ENCODE results near the gene OR10H1. TPM values are rescaled to one million over a fixed set of nuclear protein-coding genes. Genes with fewer than 3 reads are reported as not detected.

Gene OR10H1
- total and polyA plus RNA-seq, 9 of the 15 experiments (the other 6 are each of a cell fraction or from before 2014, with no cell fraction given): not detected

DNA sequence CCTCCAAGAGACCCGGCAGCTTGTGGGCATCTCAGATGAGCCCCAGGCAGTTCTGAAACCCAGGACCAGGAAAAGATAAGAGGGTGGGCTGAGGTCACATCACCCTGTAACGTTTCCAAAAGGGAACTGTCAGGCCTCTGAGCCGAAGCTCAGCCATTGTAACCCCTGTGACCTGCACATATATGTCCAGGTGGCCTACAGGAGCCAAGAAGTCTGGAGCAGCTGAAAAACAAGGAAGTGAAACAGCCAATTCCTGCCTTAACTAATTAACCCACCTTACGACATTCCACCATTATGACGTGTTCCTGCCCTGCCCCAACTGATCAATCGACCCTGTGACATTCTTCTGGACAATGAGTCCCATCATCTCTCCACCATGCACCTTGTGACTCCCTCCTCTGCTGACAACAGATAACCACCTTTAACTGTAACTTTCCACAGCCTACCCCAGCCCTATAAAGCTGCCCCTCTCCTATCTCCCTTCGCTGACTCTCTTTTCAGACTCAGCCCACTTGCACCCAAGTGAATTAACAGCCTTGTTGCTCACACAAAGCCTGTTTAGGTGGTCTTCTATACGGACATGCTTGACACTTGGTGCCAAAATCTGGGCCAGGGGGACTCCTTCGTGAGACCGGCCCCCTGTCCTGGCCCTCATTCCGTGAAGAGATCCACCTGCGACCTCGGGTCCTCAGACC is 13.3 kb upstream of the OR10H1 start (continued):
- peak; percentile 86; the same call in 1 of the 2 replicates for TF ChIP-seq MEF2D (tag; conservative IDR thresholded peaks at IDR 0.05; ENCODE audit: low read depth)
- TF ChIP-seq, protein P1, sequence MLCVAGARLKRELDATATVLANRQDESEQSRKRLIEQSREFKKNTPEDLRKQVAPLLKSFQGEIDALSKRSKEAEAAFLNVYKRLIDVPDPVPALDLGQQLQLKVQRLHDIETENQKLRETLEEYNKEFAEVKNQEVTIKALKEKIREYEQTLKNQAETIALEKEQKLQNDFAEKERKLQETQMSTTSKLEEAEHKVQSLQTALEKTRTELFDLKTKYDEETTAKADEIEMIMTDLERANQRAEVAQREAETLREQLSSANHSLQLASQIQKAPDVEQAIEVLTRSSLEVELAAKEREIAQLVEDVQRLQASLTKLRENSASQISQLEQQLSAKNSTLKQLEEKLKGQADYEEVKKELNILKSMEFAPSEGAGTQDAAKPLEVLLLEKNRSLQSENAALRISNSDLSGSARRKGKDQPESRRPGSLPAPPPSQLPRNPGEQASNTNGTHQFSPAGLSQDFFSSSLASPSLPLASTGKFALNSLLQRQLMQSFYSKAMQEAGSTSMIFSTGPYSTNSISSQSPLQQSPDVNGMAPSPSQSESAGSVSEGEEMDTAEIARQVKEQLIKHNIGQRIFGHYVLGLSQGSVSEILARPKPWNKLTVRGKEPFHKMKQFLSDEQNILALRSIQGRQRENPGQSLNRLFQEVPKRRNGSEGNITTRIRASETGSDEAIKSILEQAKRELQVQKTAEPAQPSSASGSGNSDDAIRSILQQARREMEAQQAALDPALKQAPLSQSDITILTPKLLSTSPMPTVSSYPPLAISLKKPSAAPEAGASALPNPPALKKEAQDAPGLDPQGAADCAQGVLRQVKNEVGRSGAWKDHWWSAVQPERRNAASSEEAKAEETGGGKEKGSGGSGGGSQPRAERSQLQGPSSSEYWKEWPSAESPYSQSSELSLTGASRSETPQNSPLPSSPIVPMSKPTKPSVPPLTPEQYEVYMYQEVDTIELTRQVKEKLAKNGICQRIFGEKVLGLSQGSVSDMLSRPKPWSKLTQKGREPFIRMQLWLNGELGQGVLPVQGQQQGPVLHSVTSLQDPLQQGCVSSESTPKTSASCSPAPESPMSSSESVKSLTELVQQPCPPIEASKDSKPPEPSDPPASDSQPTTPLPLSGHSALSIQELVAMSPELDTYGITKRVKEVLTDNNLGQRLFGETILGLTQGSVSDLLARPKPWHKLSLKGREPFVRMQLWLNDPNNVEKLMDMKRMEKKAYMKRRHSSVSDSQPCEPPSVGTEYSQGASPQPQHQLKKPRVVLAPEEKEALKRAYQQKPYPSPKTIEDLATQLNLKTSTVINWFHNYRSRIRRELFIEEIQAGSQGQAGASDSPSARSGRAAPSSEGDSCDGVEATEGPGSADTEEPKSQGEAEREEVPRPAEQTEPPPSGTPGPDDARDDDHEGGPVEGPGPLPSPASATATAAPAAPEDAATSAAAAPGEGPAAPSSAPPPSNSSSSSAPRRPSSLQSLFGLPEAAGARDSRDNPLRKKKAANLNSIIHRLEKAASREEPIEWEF (CRISPR knock-in tag; IDR thresholded peaks at IDR 0.05): peak; percentile 89
- peak; percentile 48 for TF ChIP-seq ZFX (CRISPR knock-in tag; IDR thresholded peaks at IDR 0.05)
- peak; percentile 79; the same call in 1 of the 2 replicates for TF ChIP-seq ZNF41 (CRISPR knock-in tag; conservative IDR thresholded peaks at IDR 0.05)
- TF ChIP-seq, protein P2, sequence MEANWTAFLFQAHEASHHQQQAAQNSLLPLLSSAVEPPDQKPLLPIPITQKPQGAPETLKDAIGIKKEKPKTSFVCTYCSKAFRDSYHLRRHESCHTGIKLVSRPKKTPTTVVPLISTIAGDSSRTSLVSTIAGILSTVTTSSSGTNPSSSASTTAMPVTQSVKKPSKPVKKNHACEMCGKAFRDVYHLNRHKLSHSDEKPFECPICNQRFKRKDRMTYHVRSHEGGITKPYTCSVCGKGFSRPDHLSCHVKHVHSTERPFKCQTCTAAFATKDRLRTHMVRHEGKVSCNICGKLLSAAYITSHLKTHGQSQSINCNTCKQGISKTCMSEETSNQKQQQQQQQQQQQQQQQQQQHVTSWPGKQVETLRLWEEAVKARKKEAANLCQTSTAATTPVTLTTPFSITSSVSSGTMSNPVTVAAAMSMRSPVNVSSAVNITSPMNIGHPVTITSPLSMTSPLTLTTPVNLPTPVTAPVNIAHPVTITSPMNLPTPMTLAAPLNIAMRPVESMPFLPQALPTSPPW (CRISPR knock-in tag; IDR thresholded peaks at IDR 0.05): peak; percentile 50
- peak; percentile 77 for TF ChIP-seq MTA2 (IDR thresholded peaks at IDR 0.05; ENCODE audit: low read depth)
- peak; percentile 70 to 85; a peak in 3 of 4 replicates for TF ChIP-seq TEAD1 (CRISPR knock-in tag; IDR thresholded peaks at IDR 0.05)
- TF ChIP-seq, protein P3, sequence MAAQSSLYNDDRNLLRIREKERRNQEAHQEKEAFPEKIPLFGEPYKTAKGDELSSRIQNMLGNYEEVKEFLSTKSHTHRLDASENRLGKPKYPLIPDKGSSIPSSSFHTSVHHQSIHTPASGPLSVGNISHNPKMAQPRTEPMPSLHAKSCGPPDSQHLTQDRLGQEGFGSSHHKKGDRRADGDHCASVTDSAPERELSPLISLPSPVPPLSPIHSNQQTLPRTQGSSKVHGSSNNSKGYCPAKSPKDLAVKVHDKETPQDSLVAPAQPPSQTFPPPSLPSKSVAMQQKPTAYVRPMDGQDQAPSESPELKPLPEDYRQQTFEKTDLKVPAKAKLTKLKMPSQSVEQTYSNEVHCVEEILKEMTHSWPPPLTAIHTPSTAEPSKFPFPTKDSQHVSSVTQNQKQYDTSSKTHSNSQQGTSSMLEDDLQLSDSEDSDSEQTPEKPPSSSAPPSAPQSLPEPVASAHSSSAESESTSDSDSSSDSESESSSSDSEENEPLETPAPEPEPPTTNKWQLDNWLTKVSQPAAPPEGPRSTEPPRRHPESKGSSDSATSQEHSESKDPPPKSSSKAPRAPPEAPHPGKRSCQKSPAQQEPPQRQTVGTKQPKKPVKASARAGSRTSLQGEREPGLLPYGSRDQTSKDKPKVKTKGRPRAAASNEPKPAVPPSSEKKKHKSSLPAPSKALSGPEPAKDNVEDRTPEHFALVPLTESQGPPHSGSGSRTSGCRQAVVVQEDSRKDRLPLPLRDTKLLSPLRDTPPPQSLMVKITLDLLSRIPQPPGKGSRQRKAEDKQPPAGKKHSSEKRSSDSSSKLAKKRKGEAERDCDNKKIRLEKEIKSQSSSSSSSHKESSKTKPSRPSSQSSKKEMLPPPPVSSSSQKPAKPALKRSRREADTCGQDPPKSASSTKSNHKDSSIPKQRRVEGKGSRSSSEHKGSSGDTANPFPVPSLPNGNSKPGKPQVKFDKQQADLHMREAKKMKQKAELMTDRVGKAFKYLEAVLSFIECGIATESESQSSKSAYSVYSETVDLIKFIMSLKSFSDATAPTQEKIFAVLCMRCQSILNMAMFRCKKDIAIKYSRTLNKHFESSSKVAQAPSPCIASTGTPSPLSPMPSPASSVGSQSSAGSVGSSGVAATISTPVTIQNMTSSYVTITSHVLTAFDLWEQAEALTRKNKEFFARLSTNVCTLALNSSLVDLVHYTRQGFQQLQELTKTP (IDR thresholded peaks at IDR 0.05; ENCODE audit: low read depth in 1 of 2, partially characterized antibody in 2 of 2): peak; percentile 57 to 58
- peak; percentile 61; the same call in 1 of the 2 replicates for TF ChIP-seq SMARCE1 (IDR thresholded peaks at IDR 0.05)
- peak; percentile 70 for TF ChIP-seq KDM5B (IDR thresholded peaks at IDR 0.05; ENCODE audit: insufficient replicate concordance, low read depth, low read length)
- TF ChIP-seq ZNF197 (CRISPR knock-in tag; IDR thresholded peaks at IDR 0.05; ENCODE audit: low read depth): peak; percentile 59; the same call in 1 of the 2 replicates
- TF ChIP-seq, protein P4, sequence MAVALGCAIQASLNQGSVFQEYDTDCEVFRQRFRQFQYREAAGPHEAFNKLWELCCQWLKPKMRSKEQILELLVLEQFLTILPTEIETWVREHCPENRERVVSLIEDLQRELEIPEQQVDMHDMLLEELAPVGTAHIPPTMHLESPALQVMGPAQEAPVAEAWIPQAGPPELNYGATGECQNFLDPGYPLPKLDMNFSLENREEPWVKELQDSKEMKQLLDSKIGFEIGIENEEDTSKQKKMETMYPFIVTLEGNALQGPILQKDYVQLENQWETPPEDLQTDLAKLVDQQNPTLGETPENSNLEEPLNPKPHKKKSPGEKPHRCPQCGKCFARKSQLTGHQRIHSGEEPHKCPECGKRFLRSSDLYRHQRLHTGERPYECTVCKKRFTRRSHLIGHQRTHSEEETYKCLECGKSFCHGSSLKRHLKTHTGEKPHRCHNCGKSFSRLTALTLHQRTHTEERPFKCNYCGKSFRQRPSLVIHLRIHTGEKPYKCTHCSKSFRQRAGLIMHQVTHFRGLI (CRISPR knock-in tag; IDR thresholded peaks at IDR 0.05): peak; percentile 68
- peak; percentile 76; the same call in 1 of the 2 replicates for TF ChIP-seq ZNF76 (CRISPR knock-in tag; IDR thresholded peaks at IDR 0.05; ENCODE audit: borderline replicate concordance)
